Keratinocyte (primary cell): ENCODE data around the gene ZDHHC22. TPM values are rescaled to one million over a fixed set of nuclear protein-coding genes. Genes with fewer than 3 reads are reported as not detected.

ENCODE experiments used
- DNase-seq: peaks from one replicate; pipeline ENCODE4 v3.0.0-alpha.2; 2011; ENCODE audit warnings: low read depth, missing footprints, low spot score
- FAIRE-seq: peaks from 2 replicates; lab custom pipeline; 2011; peaks lifted over from hg19 to GRCh38; lab: Jason Lieb, UNC
- H2AFZ ChIP-seq: 2 replicates; pipeline ENCODE4 v1.6.0; 2012; ENCODE audit warnings: low read length, control low read depth, inconsistent platforms; ENCODE audit not compliant: control insufficient read depth
- H3K27ac ChIP-seq: 2 replicates; pipeline ENCODE4 v1.5.1; 2011; ENCODE audit warnings: low read length; ENCODE audit not compliant: control insufficient read depth, insufficient read depth
- H3K27me3 ChIP-seq: 3 replicates; pipeline ENCODE4 v1.6.0; 2011; ENCODE audit warnings: low read length; ENCODE audit not compliant: control insufficient read depth, insufficient read depth; ENCODE audit errors: extremely low read depth
- H3K36me3 ChIP-seq, 2 experiments: 2 replicates in 1 of 2; 3 replicates in 1 of 2; pipeline ENCODE4 v1.5.1; 2011; ENCODE audit warnings: low read length in 2 of 2, mild to moderate bottlenecking in 1 of 2; ENCODE audit not compliant: control insufficient read depth in 2 of 2, insufficient read depth in 2 of 2; ENCODE audit errors: extremely low read depth in 1 of 2
- H3K4me1 ChIP-seq: 3 replicates; pipeline ENCODE4 v1.5.1; 2011; ENCODE audit warnings: low read length; ENCODE audit not compliant: control insufficient read depth, insufficient read depth; ENCODE audit errors: extremely low read depth
- H3K4me2 ChIP-seq: 3 replicates; pipeline ENCODE4 v1.6.0; 2011; ENCODE audit warnings: low read depth, low read length; ENCODE audit not compliant: control insufficient read depth, insufficient read depth; ENCODE audit errors: extremely low read depth
- H3K4me3 ChIP-seq, 3 experiments: fragments of 200-600 bp in 1 of 3; sonication (generic) in 1 of 3; 2 replicates in 2 of 3; 3 replicates in 1 of 3; pipeline ENCODE4 v1.5.1; 2011 to 2016; ENCODE audit warnings: low read length in 3 of 3, mild to moderate bottlenecking in 3 of 3, control low read depth in 2 of 3, inconsistent platforms in 1 of 3, low read depth in 1 of 3, mixed read lengths in 1 of 3, mixed run types in 1 of 3, moderate library complexity in 1 of 3; ENCODE audit not compliant: control insufficient read depth in 2 of 3, insufficient read depth in 2 of 3; ENCODE audit errors: extremely low read depth in 1 of 3
- H3K79me2 ChIP-seq: 2 replicates; pipeline ENCODE4 v1.6.0; 2012; ENCODE audit warnings: low read length; ENCODE audit not compliant: control insufficient read depth, insufficient read depth
- H3K9ac ChIP-seq: 3 replicates; pipeline ENCODE4 v1.6.0; 2011; ENCODE audit warnings: low read length; ENCODE audit not compliant: control insufficient read depth, insufficient read depth; ENCODE audit errors: extremely low read depth
- H3K9me1 ChIP-seq: 3 replicates; pipeline ENCODE4 v1.6.0; 2011; ENCODE audit warnings: low read length; ENCODE audit not compliant: control insufficient read depth, insufficient read depth; ENCODE audit errors: extremely low read depth
- H3K9me3 ChIP-seq: 2 replicates; pipeline ENCODE4 v1.5.1; 2012; ENCODE audit warnings: low read depth, low read length; ENCODE audit not compliant: control insufficient read depth
- H4K20me1 ChIP-seq: 3 replicates; pipeline ENCODE4 v1.6.0; 2011; ENCODE audit warnings: low read length; ENCODE audit not compliant: control insufficient read depth, insufficient read depth; ENCODE audit errors: extremely low read depth
- CTCF ChIP-seq, 3 experiments: IDR thresholded peaks in 1 of 3; conservative IDR thresholded peaks in 1 of 3; optimal IDR thresholded peaks in 1 of 3; 2 replicates in 2 of 3; 3 replicates in 1 of 3; pipeline versions ENCODE3 to v1.5.1; 2011; ENCODE audit warnings: low read length in 3 of 3, mild to moderate bottlenecking in 3 of 3, moderate library complexity in 2 of 3, control low read depth in 1 of 3, inconsistent platforms in 1 of 3; ENCODE audit not compliant: insufficient read depth in 2 of 3; ENCODE audit errors: extremely low read depth in 1 of 3
- EZH2 ChIP-seq: IDR thresholded peaks from one replicate; pipeline ENCODE4 v1.6.1; 2012; ENCODE audit warnings: inconsistent platforms, mild to moderate bottlenecking, low read length, moderate library complexity
- dilution Hi-C: fragments of 300-500 bp; cut with MboI; formaldehyde crosslinking; loops from one replicate; pipeline ENCODE4 v1.7.0; 2020; ENCODE audit warnings: low sequenced_read_pairs; ENCODE audit not compliant: extremely low pct_ligation_motif_present
- polyA plus RNA-seq, 5 experiments: library from polyadenylated mRNA; depleted of rRNA in 3 of 5; stranded (reverse) in 3 of 5; stranded (forward) in 1 of 5; unstranded in 1 of 5; fragments of >200 nt; gene quantifications; 1 replicate in 1 of 5; 2 replicates in 3 of 5; 3 replicates in 1 of 5; pipeline versions ENCODE4 v1.2.1 to v1.2.3, GENCODE V29; 2011 to 2012; ENCODE audit warnings: missing spikeins in 2 of 5, low read depth in 1 of 5, low replicate concordance in 1 of 5

The ZDHHC22 gene
- polyA plus RNA-seq, 1 donor (not counting 4 experiments of a cell fraction or from before 2014, with no cell fraction given), result not detected

- no peaks in the 10 kb centered on the region for H3K79me2 ChIP-seq
- H3K36me3 ChIP-seq, result no peaks in the 10 kb centered on the region
- H3K4me1 ChIP-seq, result peaks cover 24% of the 10 kb centered on the region
- H3K9me3 ChIP-seq, result no peaks in the 10 kb centered on the region
- TF ChIP-seq EZH2 (no peak), CTCF (optimal IDR thresholded peaks at IDR 0.05 in 1 of 3, IDR thresholded peaks at IDR 0.05 in 1 of 3, conservative IDR thresholded peaks at IDR 0.05 in 1 of 3; ENCODE audit: extremely low read depth in 1 of 3, insufficient read depth in 2 of 3, low read length in 3 of 3) (no peak)
- H3K4me2 ChIP-seq, result no peak overlapping the region
- no peak overlapping the region for H3K4me3 ChIP-seq
- DNase-seq, result no peak
- H2AFZ ChIP-seq, result no peak overlapping the region
- dilution Hi-C loops, result no loop called here
- no peak overlapping the region for H3K9ac ChIP-seq
- no peaks in the 10 kb centered on the region for H3K9me1 ChIP-seq
- no peak for FAIRE-seq
- H3K27me3 ChIP-seq, result no peaks in the 10 kb centered on the region
- H3K27ac ChIP-seq, result no peak overlapping the region
- H4K20me1 ChIP-seq, result no peaks in the 10 kb centered on the region
These were observed 50.1 kb downstream of the ZDHHC22 start for GRCh38 chr14:77091518-77091917.

- no peak for FAIRE-seq
- no peaks in the 10 kb centered on the region for H3K9me3 ChIP-seq
- dilution Hi-C loops, result no loop called here
- H4K20me1 ChIP-seq, result no peaks in the 10 kb centered on the region
- H3K9me1 ChIP-seq, result no peaks in the 10 kb centered on the region
- no peak overlapping the region for H3K9ac ChIP-seq
- H3K4me1 ChIP-seq, result peaks cover 18% of the 10 kb centered on the region
- peak overlapping the region; percentile 11 for H3K27ac ChIP-seq
- H3K79me2 ChIP-seq, result no peaks in the 10 kb centered on the region
- no peak overlapping the region for H3K4me3 ChIP-seq
- no peaks in the 10 kb centered on the region for H3K36me3 ChIP-seq
- TF ChIP-seq CTCF (optimal IDR thresholded peaks at IDR 0.05 in 1 of 3, IDR thresholded peaks at IDR 0.05 in 1 of 3, conservative IDR thresholded peaks at IDR 0.05 in 1 of 3; ENCODE audit: extremely low read depth in 1 of 3, insufficient read depth in 2 of 3, low read length in 3 of 3), result no peak
- TF ChIP-seq EZH2, result no peak
- no peak for DNase-seq
- H3K4me2 ChIP-seq, result peak overlapping the region; percentile 24
- no peak overlapping the region for H2AFZ ChIP-seq
- H3K27me3 ChIP-seq, result no peaks in the 10 kb centered on the region
These were observed 52.9 kb downstream of the ZDHHC22 start for GRCh38 chr14:77088645-77089044.
